K562 (cell line): Measurements from ENCODE around the gene ASGR1. TPM values are rescaled to one million over a fixed set of nuclear protein-coding genes. Genes with fewer than 3 reads are reported as not detected.

Experiments
- ATF7 ChIP-seq: fragments of 450-650 bp; IDR thresholded peaks from 2 replicates; pipeline ENCODE4 v1.7.1; 2014; ENCODE audit warnings: mild to moderate bottlenecking, moderate library complexity
- CBX1 ChIP-seq: sonication (generic); IDR thresholded peaks from 2 replicates; pipeline ENCODE4 v1.6.1; 2016; ENCODE audit warnings: antibody characterized with exemption, low read depth, mild to moderate bottlenecking
- CEBPB ChIP-seq: fragments of 450-650 bp; IDR thresholded peaks from 2 replicates; pipeline ENCODE4 v1.6.1; 2016; ENCODE audit warnings: missing genetic modification characterization, missing compliant biosample characterization
- CSDE1 ChIP-seq, 2 experiments: fragments of 450-650 bp; IDR thresholded peaks; 2 replicates each; pipeline ENCODE4 v1.6.1; 2016; ENCODE audit warnings: mild to moderate bottlenecking in 1 of 2
- DACH1 ChIP-seq: fragments of 450-650 bp; IDR thresholded peaks from 2 replicates; pipeline ENCODE4 v1.6.1; 2018; ENCODE audit not compliant: partially characterized antibody
- FOXJ3 ChIP-seq: sonication (generic); formaldehyde crosslinking; IDR thresholded peaks from 2 replicates; pipeline ENCODE4 v1.4.0; 2020; ENCODE audit warnings: mild to moderate bottlenecking, missing genetic modification reagents
- FOXK1 ChIP-seq: sonication (generic); formaldehyde crosslinking; IDR thresholded peaks from 2 replicates; pipeline ENCODE4 v1.8.0; 2022; ENCODE audit warnings: missing genetic modification reagents, mild to moderate bottlenecking, borderline replicate concordance
- MAFK ChIP-seq: IDR thresholded peaks from 2 replicates; pipeline ENCODE4 v1.6.1; 2011; ENCODE audit warnings: low read length, improper control_type of control experiment
- SMARCB1 ChIP-seq: IDR thresholded peaks from 2 replicates; pipeline ENCODE4 v1.6.1; 2011; ENCODE audit warnings: improper control_type of control experiment, low read depth; ENCODE audit not compliant: insufficient read length
- SMC3 ChIP-seq: conservative IDR thresholded peaks from 2 replicates; pipeline ENCODE4 v1.6.1; 2011; ENCODE audit warnings: low read depth, low read length, improper control_type of control experiment; ENCODE audit not compliant: insufficient read depth
- TAF15 ChIP-seq: fragments of 200-400 bp; formaldehyde crosslinking; IDR thresholded peaks from 2 replicates; pipeline ENCODE4 v1.6.1; 2017; ENCODE audit warnings: mild to moderate bottlenecking, low read depth, low read length, moderate library complexity
- TEAD2 ChIP-seq: fragments of 450-650 bp; IDR thresholded peaks from 2 replicates; pipeline ENCODE4 v1.6.1; 2016; ENCODE audit warnings: missing genetic modification characterization, control low read depth, missing compliant biosample characterization
- ZBTB7A ChIP-seq: IDR thresholded peaks from 2 replicates; pipeline ENCODE4 v1.6.1; 2011; ENCODE audit warnings: low read depth, mild to moderate bottlenecking, low read length, moderate library complexity, borderline replicate concordance; ENCODE audit not compliant: control insufficient read depth
- ZFP30 ChIP-seq: fragments of 250-450 bp; sonication (Bioruptor Pico); IDR thresholded peaks from 2 replicates; pipeline ENCODE4 v1.8.0; 2022; ENCODE audit warnings: moderate library complexity, mild to moderate bottlenecking, inconsistent platforms, borderline replicate concordance
- ZFX ChIP-seq: sonication (generic); formaldehyde crosslinking; IDR thresholded peaks from 2 replicates; pipeline ENCODE4 v1.8.0; 2022; ENCODE audit warnings: mild to moderate bottlenecking, missing genetic modification reagents, moderate library complexity
- ZNF57 ChIP-seq: fragments of 450-650 bp; formaldehyde crosslinking; IDR thresholded peaks from 2 replicates; pipeline ENCODE4 v1.4.0; 2020; ENCODE audit warnings: mild to moderate bottlenecking, moderate library complexity
- polyA plus RNA-seq, 8 experiments: library from polyadenylated mRNA; depleted of rRNA in 4 of 8; stranded (reverse) in 5 of 8; unstranded in 3 of 8; fragments of >200 nt; fragmentation: Nextera tagmentation in 2 of 8; fragmentation: Illumina TruSeq in 1 of 8; extraction: Ambion mirVana in 2 of 8; extraction: Trizol in 1 of 8; gene quantifications; 2 replicates each; pipeline versions ENCODE4 v1.2.1 to v1.2.3, GENCODE V29; 2011 to 2014; ENCODE audit warnings: inconsistent platforms in 1 of 8, missing spikeins in 1 of 8
- total RNA-seq, 7 experiments: library from RNA; depleted of rRNA in 6 of 7; stranded (reverse); fragments of >200 nt in 6 of 7; fragmentation: Illumina TruSeq in 2 of 7; extraction: Trizol in 2 of 7; gene quantifications; 2 replicates each; pipeline versions ENCODE4 v1.2.1 to v1.2.3, GENCODE V29; 2011 to 2021; ENCODE audit warnings: low replicate concordance in 1 of 7
- TF ChIP-seq, protein P1 (sequence below): fragments of 250-450 bp; sonication (Bioruptor Pico); IDR thresholded peaks from 2 replicates; pipeline ENCODE4 v1.4.0; 2020
- TF ChIP-seq, protein P2 (sequence below): sonication (generic); formaldehyde crosslinking; IDR thresholded peaks from 2 replicates; pipeline ENCODE4 v1.8.1; 2022; ENCODE audit warnings: missing genetic modification reagents
- TF ChIP-seq, protein P3 (sequence below): fragments of 250-450 bp; sonication (Bioruptor Pico); IDR thresholded peaks from 2 replicates; pipeline ENCODE4 v1.4.0; 2020; ENCODE audit warnings: mild to moderate bottlenecking, moderate library complexity, borderline replicate concordance

Gene ASGR1
- total and polyA plus RNA-seq, 9 of the 15 experiments (the other 6 are each of a cell fraction or from before 2014, with no cell fraction given), result 0.11 to 1.0 (median 0.64) TPM; not detected in 2

DNA sequence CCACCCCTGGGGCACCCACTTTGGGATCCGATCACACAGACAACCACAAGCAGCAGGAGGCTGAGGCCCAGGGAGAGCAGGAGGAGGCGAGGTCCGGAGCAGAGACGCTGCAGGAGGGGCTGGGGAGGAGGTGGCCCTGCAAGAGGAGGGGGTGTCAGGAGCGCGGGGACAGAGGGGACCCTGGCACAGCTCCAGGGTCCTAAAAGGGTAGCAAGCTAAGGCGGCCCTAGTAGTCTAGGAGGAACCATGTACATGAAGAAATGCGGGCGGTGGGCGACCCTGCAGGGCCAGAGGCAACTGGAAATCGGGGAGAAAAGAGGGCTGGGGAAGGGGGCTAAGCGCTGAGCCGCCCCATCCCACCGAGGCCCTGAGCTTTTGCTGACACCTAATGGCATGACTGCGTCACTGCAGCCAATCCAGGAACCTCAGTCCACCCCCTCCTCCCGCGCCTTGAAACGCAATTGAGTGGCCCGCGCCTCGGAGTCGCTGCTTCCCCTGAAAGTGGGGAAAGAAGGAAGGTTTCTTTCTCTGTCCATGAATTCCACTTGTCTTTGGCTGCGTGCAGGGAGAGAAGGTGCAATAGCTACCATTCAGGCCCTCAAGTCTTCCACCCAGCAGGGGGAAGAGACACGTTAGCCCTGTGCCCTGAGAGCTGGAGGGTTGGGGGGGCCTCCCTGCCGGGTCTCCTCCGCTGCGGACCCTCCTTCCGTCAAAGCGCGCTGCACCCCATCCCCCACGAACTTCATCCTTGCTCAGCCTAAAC, 1.8 kb downstream of the ASGR1 start (continued):
- TF ChIP-seq, protein P1, sequence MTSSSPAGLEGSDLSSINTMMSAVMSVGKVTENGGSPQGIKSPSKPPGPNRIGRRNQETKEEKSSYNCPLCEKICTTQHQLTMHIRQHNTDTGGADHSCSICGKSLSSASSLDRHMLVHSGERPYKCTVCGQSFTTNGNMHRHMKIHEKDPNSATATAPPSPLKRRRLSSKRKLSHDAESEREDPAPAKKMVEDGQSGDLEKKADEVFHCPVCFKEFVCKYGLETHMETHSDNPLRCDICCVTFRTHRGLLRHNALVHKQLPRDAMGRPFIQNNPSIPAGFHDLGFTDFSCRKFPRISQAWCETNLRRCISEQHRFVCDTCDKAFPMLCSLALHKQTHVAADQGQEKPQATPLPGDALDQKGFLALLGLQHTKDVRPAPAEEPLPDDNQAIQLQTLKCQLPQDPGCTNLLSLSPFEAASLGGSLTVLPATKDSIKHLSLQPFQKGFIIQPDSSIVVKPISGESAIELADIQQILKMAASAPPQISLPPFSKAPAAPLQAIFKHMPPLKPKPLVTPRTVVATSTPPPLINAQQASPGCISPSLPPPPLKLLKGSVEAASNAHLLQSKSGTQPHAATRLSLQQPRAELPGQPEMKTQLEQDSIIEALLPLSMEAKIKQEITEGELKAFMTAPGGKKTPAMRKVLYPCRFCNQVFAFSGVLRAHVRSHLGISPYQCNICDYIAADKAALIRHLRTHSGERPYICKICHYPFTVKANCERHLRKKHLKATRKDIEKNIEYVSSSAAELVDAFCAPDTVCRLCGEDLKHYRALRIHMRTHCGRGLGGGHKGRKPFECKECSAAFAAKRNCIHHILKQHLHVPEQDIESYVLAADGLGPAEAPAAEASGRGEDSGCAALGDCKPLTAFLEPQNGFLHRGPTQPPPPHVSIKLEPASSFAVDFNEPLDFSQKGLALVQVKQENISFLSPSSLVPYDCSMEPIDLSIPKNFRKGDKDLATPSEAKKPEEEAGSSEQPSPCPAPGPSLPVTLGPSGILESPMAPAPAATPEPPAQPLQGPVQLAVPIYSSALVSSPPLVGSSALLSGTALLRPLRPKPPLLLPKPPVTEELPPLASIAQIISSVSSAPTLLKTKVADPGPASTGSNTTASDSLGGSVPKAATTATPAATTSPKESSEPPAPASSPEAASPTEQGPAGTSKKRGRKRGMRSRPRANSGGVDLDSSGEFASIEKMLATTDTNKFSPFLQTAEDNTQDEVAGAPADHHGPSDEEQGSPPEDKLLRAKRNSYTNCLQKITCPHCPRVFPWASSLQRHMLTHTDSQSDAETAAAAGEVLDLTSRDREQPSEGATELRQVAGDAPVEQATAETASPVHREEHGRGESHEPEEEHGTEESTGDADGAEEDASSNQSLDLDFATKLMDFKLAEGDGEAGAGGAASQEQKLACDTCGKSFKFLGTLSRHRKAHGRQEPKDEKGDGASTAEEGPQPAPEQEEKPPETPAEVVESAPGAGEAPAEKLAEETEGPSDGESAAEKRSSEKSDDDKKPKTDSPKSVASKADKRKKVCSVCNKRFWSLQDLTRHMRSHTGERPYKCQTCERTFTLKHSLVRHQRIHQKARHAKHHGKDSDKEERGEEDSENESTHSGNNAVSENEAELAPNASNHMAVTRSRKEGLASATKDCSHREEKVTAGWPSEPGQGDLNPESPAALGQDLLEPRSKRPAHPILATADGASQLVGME (CRISPR knock-in tag), result no peak
- TF ChIP-seq SMARCB1, result no peak
- TF ChIP-seq ZNF57 (CRISPR knock-in tag), result no peak
- TF ChIP-seq ZFP30 (CRISPR knock-in tag), result no peak
- TF ChIP-seq MAFK, result no peak
- TF ChIP-seq ZBTB7A, result peak; percentile 69; the same call in 1 of the 2 replicates
- peak; percentile 52; the same call in 1 of the 2 replicates for TF ChIP-seq ZFX
- TF ChIP-seq CEBPB (tag), result no peak
- TF ChIP-seq, protein P2, sequence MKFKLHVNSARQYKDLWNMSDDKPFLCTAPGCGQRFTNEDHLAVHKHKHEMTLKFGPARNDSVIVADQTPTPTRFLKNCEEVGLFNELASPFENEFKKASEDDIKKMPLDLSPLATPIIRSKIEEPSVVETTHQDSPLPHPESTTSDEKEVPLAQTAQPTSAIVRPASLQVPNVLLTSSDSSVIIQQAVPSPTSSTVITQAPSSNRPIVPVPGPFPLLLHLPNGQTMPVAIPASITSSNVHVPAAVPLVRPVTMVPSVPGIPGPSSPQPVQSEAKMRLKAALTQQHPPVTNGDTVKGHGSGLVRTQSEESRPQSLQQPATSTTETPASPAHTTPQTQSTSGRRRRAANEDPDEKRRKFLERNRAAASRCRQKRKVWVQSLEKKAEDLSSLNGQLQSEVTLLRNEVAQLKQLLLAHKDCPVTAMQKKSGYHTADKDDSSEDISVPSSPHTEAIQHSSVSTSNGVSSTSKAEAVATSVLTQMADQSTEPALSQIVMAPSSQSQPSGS (CRISPR knock-in tag), result no peak
- peak; percentile 56 for TF ChIP-seq SMC3
- no peak for TF ChIP-seq TEAD2
- no peak for TF ChIP-seq ATF7
- no peak for TF ChIP-seq TAF15
- TF ChIP-seq FOXK1 (CRISPR knock-in tag), result no peak
- TF ChIP-seq CBX1, result no peak
- no peak for TF ChIP-seq CSDE1 (IDR thresholded peaks at IDR 0.05)
- TF ChIP-seq DACH1, result no peak
- no peak for TF ChIP-seq FOXJ3 (CRISPR knock-in tag)
- TF ChIP-seq, protein P3, sequence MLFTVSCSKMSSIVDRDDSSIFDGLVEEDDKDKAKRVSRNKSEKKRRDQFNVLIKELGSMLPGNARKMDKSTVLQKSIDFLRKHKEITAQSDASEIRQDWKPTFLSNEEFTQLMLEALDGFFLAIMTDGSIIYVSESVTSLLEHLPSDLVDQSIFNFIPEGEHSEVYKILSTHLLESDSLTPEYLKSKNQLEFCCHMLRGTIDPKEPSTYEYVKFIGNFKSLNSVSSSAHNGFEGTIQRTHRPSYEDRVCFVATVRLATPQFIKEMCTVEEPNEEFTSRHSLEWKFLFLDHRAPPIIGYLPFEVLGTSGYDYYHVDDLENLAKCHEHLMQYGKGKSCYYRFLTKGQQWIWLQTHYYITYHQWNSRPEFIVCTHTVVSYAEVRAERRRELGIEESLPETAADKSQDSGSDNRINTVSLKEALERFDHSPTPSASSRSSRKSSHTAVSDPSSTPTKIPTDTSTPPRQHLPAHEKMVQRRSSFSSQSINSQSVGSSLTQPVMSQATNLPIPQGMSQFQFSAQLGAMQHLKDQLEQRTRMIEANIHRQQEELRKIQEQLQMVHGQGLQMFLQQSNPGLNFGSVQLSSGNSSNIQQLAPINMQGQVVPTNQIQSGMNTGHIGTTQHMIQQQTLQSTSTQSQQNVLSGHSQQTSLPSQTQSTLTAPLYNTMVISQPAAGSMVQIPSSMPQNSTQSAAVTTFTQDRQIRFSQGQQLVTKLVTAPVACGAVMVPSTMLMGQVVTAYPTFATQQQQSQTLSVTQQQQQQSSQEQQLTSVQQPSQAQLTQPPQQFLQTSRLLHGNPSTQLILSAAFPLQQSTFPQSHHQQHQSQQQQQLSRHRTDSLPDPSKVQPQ, result no peak
